WTC11 (cell line): ENCODE results near the gene HIP1R. TPM values are rescaled to one million over a fixed set of nuclear protein-coding genes. Genes with fewer than 3 reads are reported as not detected.

Experiments
- ATAC-seq: fragments of 200-7000 bp; cut with Tn5 transposase; 2 replicates; pipeline ENCODE4 v1.10.0; 2021; ENCODE audit warnings: mild to moderate bottlenecking, moderate library complexity
- CTCF ChIA-PET: fragments of 300-600 bp; sonication (Branson Sonifier 250); formaldehyde crosslinking; loops from one replicate; lab custom pipeline; 2021; ENCODE audit warnings: antibody characterized with exemption; lab: Charles Lee
- POLR2A ChIA-PET: fragments of 350-600 bp; sonication (Branson Sonifier 250); formaldehyde crosslinking; loops from one replicate; lab custom pipeline; 2021; ENCODE audit warnings: antibody characterized with exemption; lab: Charles Lee
- DNase-seq: peaks from one replicate; pipeline ENCODE4 v3.0.0; 2021; ENCODE audit warnings: low spot score
- H3K27ac Mint-ChIP-seq: 2 replicates; pipeline ENCODE4 v1.8.0; 2021; ENCODE audit warnings: mixed read lengths
- H3K27me3 Mint-ChIP-seq: 2 replicates; pipeline ENCODE4 v1.8.0; 2021; ENCODE audit warnings: low read depth, mild to moderate bottlenecking, moderate library complexity, mixed read lengths
- H3K36me3 Mint-ChIP-seq: 2 replicates; pipeline ENCODE4 v1.8.0; 2021; ENCODE audit warnings: mixed read lengths
- H3K4me1 Mint-ChIP-seq: 2 replicates; pipeline ENCODE4 v1.8.0; 2022; ENCODE audit warnings: mixed read lengths
- H3K4me3 Mint-ChIP-seq: 2 replicates; pipeline ENCODE4 v1.8.0; 2021; ENCODE audit warnings: mild to moderate bottlenecking, moderate library complexity, mixed read lengths
- H3K9me3 Mint-ChIP-seq: 2 replicates; pipeline ENCODE4 v1.8.0; 2021; ENCODE audit warnings: mixed read lengths
- ATF3 ChIP-seq: sonication (generic); formaldehyde crosslinking; conservative IDR thresholded peaks from 2 replicates; pipeline ENCODE4 v1.8.1; 2022; ENCODE audit warnings: mild to moderate bottlenecking, missing genetic modification reagents
- CTCF ChIP-seq: fragments of 200-600 bp; IDR thresholded peaks from 2 replicates; pipeline ENCODE4 v1.8.0; 2022; ENCODE audit warnings: antibody characterized with exemption
- E2F1 ChIP-seq: sonication (generic); formaldehyde crosslinking; IDR thresholded peaks from 2 replicates; pipeline ENCODE4 v1.8.0; 2022; ENCODE audit warnings: mild to moderate bottlenecking, missing genetic modification reagents
- E2F5 ChIP-seq: sonication (generic); formaldehyde crosslinking; IDR thresholded peaks from 2 replicates; pipeline ENCODE4 v1.8.1; 2022; ENCODE audit warnings: mild to moderate bottlenecking, moderate library complexity, missing genetic modification reagents
- EMX1 ChIP-seq: fragments of 250-450 bp; sonication (Bioruptor Pico); IDR thresholded peaks from 2 replicates; pipeline ENCODE4 v1.8.0; 2021; ENCODE audit warnings: mild to moderate bottlenecking
- ESRRA ChIP-seq: sonication (generic); formaldehyde crosslinking; IDR thresholded peaks from 2 replicates; pipeline ENCODE4 v1.8.1; 2022; ENCODE audit warnings: mild to moderate bottlenecking, missing genetic modification reagents, borderline replicate concordance
- JUN ChIP-seq: sonication (generic); formaldehyde crosslinking; IDR thresholded peaks from 2 replicates; pipeline ENCODE4 v1.8.0; 2023; ENCODE audit warnings: mild to moderate bottlenecking, missing genetic modification reagents
- NFE2L1 ChIP-seq: sonication (generic); formaldehyde crosslinking; IDR thresholded peaks from 2 replicates; pipeline ENCODE4 v1.8.1; 2023; ENCODE audit warnings: missing genetic modification reagents
- SMAD3 ChIP-seq: sonication (generic); formaldehyde crosslinking; IDR thresholded peaks from 2 replicates; pipeline ENCODE4 v1.8.0; 2022; ENCODE audit warnings: missing genetic modification reagents, mild to moderate bottlenecking, borderline replicate concordance
- TEAD4 ChIP-seq: sonication (generic); formaldehyde crosslinking; IDR thresholded peaks from 2 replicates; pipeline ENCODE4 v1.8.0; 2022; ENCODE audit warnings: mild to moderate bottlenecking, missing genetic modification reagents
- USF1 ChIP-seq: sonication (generic); formaldehyde crosslinking; IDR thresholded peaks from 2 replicates; pipeline ENCODE4 v1.8.0; 2022; ENCODE audit warnings: mild to moderate bottlenecking, missing genetic modification reagents
- USF2 ChIP-seq: sonication (generic); formaldehyde crosslinking; IDR thresholded peaks from 2 replicates; pipeline ENCODE4 v1.8.1; 2023; ENCODE audit warnings: mild to moderate bottlenecking, missing genetic modification reagents, moderate library complexity
- ZBTB21 ChIP-seq: sonication (generic); formaldehyde crosslinking; IDR thresholded peaks from 2 replicates; pipeline ENCODE4 v1.8.1; 2023; ENCODE audit warnings: mild to moderate bottlenecking, missing genetic modification reagents, borderline replicate concordance
- ZNF425 ChIP-seq: fragments of 250-450 bp; sonication (Bioruptor Pico); conservative IDR thresholded peaks from 2 replicates; pipeline ENCODE4 v1.9.0; 2021; ENCODE audit warnings: mild to moderate bottlenecking
- ZNF512 ChIP-seq: sonication (generic); formaldehyde crosslinking; IDR thresholded peaks from 2 replicates; pipeline ENCODE4 v1.8.1; 2022; ENCODE audit warnings: missing genetic modification reagents, borderline replicate concordance
- ZNF532 ChIP-seq: fragments of 250-450 bp; sonication (Bioruptor Pico); IDR thresholded peaks from 2 replicates; pipeline ENCODE4 v1.9.0; 2021; ENCODE audit warnings: mild to moderate bottlenecking, borderline replicate concordance
- ZNF671 ChIP-seq: fragments of 250-450 bp; sonication (Bioruptor Pico); IDR thresholded peaks from 2 replicates; pipeline ENCODE4 v1.8.0; 2021; ENCODE audit warnings: mild to moderate bottlenecking
- total RNA-seq: library from RNA; stranded (reverse); gene quantifications from 3 replicates; pipeline ENCODE4 v1.2.3, GENCODE V29; 2021

The HIP1R gene
- total RNA-seq, 1 experiment from 2014 or later: 45.2 TPM

GRCh38 chr12:122825773-122826724 is 9.2 kb upstream of the HIP1R start (continued):
- TF ChIP-seq ZNF532 (CRISPR knock-in tag): no peak
- no peak for TF ChIP-seq NFE2L1 (CRISPR knock-in tag)
- no peak for TF ChIP-seq ZNF512 (CRISPR knock-in tag)
- TF ChIP-seq JUN (CRISPR knock-in tag): no peak
- TF ChIP-seq ZBTB21: no peak
- TF ChIP-seq TEAD4 (CRISPR knock-in tag): no peak
- TF ChIP-seq EMX1 (CRISPR knock-in tag): no peak
- no peak for TF ChIP-seq USF2 (CRISPR knock-in tag)
- no peak for TF ChIP-seq ESRRA (CRISPR knock-in tag)
- TF ChIP-seq CTCF: no peak

GRCh38 chr12:122827258-122827657 is 8.0 kb upstream of the HIP1R start:
- H3K27me3 Mint-ChIP-seq: peaks cover 23% of the 10 kb centered on the region

More at GRCh38 chr12:122827258-122827657, 8.0 kb upstream of the HIP1R start:
- Mint-ChIP-seq H3K4me3 (no peak overlapping the region), H3K36me3 (no peaks in the 10 kb centered on the region), H3K4me1 (peaks cover 13% of the 10 kb centered on the region), H3K27ac (no peak overlapping the region), H3K9me3 (no peaks in the 10 kb centered on the region)
- no peak for TF ChIP-seq USF1 (CRISPR knock-in tag)
- no peak for TF ChIP-seq ATF3
- TF ChIP-seq ZNF671 (CRISPR knock-in tag): no peak
- no peak for TF ChIP-seq E2F1 (CRISPR knock-in tag)
- TF ChIP-seq ZNF425: no peak
- TF ChIP-seq SMAD3 (CRISPR knock-in tag): no peak
- no peak for TF ChIP-seq E2F5
- POLR2A ChIA-PET: no interaction called here
- CTCF ChIA-PET: no interaction called here
- DNase-seq (no peak), ATAC-seq (no peak)
